ENCODE results near the gene MPZL3.

The MPZL3 gene, protein sequence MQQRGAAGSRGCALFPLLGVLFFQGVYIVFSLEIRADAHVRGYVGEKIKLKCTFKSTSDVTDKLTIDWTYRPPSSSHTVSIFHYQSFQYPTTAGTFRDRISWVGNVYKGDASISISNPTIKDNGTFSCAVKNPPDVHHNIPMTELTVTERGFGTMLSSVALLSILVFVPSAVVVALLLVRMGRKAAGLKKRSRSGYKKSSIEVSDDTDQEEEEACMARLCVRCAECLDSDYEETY

DNA sequence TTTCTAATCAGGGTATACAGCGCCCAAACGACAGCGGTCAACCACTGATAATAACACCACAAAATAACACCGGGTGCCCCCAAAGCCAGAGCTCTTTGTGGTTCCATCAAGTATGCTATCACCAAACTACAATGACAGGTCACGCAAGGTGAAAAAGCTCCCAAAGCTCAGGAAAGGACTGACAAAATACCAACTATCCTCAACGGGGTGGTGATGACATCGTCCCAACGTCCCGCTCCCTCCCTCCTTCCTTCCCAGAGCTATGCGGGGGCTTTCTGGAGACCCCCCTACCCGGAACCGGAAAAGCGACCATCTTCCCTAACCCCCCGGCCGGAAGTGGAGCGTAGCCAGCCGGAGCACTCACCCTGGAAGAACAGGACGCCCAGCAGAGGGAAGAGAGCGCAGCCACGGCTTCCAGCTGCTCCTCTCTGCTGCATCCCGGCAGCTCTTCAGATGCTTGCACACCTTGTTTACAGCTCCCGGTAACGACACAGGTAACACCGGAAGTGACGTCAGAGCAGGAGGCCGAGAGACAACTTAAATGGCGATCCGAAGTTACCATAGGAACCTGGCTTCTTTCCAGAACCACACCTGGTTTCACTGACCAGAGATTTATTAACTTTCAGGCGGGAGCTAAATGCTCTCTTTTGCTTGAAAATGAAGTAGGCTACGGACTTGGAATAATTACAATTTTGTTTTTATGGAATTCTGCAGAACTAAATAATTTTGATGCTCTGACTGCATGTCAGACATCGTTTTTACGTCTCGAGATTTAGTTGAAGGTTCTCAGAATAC, at the start of gene MPZL3:
MPZL3 (minus strand) TSS at position 508 of the 795 bp plus-strand sequence; CDS start at position 437, 71 bp downstream.
- in situ Hi-C loops (cut with HindIII; ENCODE audit: low sequenced_read_pairs): no loop called here

DNA sequence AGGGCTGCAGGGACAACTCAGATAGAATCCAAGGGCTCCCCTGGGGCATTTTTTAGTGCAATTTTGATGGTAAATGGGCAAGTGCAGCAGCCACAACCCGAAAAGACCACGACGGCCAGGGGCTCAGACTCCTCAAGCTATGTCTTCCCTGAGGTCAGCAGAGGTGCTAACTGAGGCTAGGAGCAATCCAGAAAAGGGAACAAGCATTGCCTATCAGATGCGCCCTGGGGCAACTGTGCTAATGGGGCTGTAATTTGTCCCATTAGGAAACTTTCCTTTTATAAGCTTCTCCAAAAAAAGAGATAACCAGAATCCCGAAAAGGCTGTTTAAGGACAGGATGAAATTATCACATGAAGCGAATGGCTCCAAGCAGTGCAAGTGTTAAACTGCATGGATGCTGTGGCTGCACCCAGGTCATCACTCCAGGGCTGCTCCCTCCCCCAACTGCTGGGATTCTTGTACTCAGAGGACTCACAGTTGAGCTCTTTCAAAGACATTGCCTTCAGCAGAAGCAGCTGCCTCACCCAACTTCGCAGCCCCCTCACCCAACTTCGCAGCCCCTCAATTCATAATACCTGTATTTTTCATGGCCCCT, 49.5 kb upstream of the MPZL3 start:
- in situ Hi-C loops (cut with HindIII; ENCODE audit: low sequenced_read_pairs): no loop called here

DNA sequence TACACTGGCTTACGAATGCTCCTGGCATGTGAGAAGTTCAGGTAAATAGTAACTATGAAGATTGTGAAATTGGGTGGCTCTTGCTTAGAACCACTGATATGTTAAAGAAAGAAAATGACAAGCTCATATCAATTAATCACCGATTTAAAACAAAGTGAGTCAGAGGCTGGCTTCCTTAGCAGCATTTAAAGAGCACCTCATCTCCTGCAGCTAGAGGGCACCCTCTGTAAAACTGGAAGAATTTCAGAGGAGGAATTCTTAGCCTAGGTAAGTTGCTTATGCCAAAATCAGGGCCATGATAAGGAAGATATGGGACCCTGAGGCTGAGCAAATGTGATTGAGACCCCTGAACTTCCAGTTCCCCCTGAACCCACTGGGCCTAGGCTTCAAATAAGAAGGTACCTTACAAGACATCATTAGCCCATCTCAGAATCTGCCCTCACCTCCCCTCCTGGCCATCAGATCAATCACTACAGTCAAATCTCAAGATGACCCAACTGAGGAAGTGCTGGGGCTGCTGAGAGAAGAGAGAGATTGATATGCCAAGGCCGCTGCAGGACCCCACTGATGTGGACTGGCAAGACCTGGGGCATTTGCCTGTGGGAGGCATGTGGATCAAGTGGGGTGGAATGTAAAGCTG, 43.8 kb upstream of the MPZL3 start:
- in situ Hi-C loops (cut with HindIII; ENCODE audit: low sequenced_read_pairs): no loop called here

DNA sequence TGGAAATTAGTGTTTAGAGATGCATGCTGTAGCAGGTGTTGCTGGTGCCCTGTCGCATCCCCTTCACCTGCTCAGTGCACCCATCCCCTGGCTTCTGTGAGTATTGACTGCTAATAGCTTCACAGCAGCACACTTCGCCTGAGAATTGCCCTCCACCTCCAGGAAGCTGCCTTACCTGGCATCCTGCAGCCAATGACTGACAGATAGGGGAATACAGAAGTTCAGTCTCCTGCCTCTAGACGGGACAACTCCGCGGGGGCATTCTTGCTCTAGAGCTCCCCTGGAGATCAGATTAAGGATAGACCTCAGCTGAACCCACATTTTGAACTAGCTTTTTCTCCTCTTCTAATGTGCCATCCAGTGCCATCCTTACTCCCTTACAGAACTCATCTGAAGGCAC, 43.0 kb upstream of the MPZL3 start:
- in situ Hi-C loops (cut with HindIII; ENCODE audit: low sequenced_read_pairs): no loop called here

DNA sequence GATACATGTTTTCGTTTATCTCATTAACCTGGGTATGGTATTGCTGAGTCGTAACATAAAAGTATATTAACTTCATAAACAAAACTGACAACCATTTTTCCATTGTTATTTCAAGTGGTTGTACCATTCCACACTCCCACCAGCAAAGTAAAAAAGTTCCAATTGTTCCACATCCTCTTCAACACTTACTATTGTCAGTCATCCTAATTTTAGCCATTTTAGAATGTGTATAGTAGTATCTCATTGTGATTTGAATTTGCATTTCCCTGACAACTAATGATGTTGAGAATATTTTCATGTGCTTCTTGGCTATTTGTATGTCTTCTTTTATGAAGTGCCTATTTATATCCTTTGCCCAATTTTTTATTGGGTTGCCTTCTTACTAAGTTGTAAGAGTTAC, 41.9 kb upstream of the MPZL3 start:
- in situ Hi-C loops (cut with HindIII; ENCODE audit: low sequenced_read_pairs): no loop called here

DNA sequence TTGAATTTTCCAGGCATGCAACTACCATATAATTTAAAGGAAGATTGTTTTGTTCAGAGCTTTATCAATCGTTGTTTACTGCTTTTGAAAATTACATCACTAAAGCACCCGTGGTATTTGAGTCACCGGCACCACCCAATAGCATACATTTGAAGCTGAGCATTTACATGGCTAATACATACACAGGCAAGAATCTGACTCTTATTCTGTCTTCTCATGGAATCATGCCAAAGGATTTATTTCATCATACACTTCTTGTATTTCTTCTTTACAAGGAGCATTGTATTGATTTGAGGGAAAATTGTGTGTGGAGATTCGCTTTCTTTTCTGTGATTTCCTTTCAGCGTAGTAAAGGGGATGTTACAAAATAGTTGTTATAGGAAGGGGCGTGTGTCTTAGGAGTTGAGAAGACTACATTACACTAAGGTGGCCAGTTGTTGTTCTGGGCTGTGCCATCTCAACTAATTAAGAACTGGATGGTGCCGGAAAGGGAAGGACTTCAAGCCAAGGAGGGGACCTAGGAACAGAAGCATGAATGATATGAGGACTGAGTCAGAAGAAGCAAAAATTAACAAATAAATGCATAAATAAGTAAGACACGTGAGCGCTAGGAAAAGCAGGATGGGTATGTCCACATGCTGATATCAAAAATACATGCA, 39.4 kb upstream of the MPZL3 start:
- in situ Hi-C loops (cut with HindIII; ENCODE audit: low sequenced_read_pairs): no loop called here

DNA sequence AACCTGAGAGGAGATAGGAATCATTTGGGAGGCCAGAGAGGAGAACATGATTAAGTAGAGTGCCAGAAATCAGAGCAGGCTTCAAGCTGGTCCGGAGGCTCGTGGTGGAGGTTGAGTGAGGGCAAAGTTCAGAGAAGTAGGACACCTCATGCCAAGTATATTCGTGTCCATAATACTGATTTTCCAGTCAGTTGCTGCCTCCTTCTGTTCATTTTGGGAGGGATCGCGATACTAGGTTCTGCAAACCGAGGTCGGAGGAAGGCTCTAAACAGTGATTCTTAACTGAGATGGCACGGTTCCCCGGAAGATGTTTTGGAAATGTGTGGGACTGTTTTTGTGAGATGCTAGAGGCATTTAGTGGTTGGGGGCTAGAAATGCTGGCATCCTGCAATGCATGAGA, 38.8 kb upstream of the MPZL3 start:
- in situ Hi-C loops (cut with HindIII; ENCODE audit: low sequenced_read_pairs): no loop called here

DNA sequence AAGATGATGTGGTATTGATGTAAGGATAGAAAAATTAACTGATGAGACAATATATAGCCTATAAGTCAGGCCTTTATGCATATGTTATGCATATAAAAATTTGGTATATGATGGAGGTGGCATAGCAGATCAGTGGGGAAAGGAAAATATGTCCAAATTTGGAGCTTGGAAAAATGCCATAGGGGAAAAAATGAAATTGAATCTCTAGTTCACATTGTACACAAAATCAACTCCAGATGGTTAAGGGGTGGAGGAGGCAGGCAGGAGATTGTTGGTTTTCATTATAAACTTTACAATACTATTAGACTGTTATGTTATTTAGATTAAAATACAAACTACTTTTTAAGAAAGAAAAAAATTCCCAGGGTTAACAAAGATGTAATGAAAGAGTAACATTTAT, 37.2 kb upstream of the MPZL3 start:
- in situ Hi-C loops (cut with HindIII; ENCODE audit: low sequenced_read_pairs): loop anchor here (10.0 kb wide), 1 partner anchor 115 kb away; the partner anchor contains the start of gene SCN2B

DNA sequence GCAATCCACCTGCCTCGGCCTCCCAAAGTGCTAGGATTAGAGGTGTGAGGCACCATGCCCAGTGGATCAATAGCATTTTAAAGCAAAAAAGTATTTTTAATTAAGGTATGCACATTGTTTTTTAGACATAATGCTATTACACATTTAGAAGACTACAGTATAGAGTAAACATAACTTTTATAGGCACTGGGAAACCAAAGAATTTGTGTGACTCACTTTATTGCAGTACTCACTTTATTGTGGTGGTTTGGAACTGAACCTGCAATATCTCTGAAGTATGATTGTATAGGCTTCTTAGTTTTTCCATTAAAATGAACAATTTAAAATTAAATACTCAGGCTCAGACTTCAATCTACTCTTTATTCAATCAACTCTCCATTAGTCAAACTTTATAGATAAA, 34.8 kb upstream of the MPZL3 start:
- in situ Hi-C loops (cut with HindIII; ENCODE audit: low sequenced_read_pairs): loop anchor here (10.0 kb wide), 1 partner anchor 112 kb away; the partner anchor contains the start of gene SCN2B

DNA sequence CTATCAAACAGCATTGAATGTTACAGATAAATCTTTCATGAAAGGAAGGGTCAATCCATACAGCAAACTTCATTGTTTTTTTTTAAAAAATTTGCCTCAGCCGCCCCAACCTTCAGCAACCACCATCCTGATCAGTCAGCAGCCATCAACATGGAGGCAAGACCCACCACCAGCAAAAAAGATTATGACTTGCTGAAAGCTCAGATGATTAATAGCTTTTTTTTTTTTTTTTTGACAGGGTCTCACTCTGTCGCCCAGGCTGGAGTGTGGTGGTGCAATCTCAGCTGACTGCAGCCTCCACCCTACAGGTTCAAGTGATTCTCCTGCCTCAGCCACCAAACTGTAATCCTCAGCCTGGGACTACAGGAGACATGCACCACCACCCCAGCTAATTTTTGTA, 34.4 kb upstream of the MPZL3 start:
- in situ Hi-C loops (cut with HindIII; ENCODE audit: low sequenced_read_pairs): loop anchor here (10.0 kb wide), 1 partner anchor 112 kb away; the partner anchor contains the start of gene SCN2B

DNA sequence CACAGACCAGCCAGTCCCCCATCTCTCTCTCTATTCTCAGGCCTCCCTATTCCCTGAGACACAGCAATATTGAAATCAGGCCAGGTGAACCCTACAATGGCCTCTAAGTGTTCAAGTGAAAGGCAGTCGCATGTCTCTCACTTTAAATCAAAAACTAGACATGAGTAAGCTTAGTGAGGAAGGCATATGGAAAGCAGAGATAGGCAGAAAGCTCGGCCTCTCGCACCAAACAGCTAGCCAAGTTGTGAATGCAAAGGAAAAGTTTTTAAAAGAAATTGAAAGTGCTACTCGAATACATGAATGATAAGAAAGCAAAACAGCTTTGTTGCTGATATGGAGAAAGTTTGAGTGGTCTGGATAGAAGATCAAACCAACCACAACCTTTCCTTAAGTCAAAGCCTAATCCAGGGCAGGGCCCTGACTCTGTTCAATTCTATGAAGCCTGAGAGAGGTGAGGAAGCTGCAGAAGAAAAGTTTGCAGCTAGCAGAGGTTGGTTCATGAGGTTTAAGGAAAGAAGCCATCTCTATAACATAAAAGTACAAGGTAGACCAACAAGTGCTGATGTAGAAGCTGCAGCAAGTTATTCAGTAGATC, 31.7 kb upstream of the MPZL3 start:
- in situ Hi-C loops (cut with HindIII; ENCODE audit: low sequenced_read_pairs): loop anchor here (10.0 kb wide), 1 partner anchor 109 kb away; the partner anchor contains the start of gene SCN2B

DNA sequence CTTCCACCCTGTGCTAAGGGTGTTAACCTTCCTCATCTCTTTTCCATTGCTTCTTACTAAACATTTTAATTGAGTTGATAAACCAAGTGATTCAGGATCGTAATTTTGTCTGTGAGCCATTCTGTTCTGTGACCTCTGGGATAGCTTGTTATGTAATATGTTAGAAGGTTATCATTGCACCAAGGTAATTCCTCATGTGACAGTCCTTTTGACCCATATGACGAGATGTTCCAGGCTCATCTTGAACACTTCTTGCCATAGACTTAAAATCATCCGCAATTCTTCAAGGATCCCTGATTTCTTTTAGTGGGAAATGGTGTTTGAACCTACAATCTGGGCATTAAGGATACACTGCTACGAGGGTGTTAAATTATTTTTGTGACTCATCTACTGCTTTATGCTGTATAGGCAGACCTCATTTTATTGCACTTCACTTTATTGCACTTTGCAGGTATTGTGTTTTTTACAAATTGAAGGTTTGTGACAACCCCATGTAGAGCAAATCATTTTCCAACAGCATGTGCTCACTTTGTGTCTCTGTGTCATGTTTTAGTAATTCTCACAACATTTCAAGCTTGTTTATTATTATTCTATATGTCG, 31.0 kb upstream of the MPZL3 start:
- in situ Hi-C loops (cut with HindIII; ENCODE audit: low sequenced_read_pairs): loop anchor here (10.0 kb wide), 1 partner anchor 108 kb away; the partner anchor contains the start of gene SCN2B

DNA sequence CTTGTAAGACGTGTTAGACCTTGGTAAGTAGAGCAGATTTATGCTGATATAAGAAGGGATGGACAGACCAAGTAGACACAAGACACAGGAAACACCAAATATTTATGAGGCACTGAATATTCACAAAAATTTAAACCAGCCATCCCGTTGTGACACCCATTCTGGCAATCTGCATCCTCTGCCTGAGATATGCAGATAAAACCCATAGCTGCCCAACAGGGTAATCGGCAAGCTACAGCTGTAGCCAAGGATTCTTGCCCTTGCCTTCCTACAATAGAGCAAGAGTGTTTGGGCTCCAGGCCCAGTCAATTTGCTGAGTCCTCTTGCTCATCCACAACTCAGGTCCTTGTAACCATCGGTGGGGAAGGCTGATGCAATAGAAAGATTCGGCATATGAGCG, 30.4 kb upstream of the MPZL3 start:
- in situ Hi-C loops (cut with HindIII; ENCODE audit: low sequenced_read_pairs): loop anchor here (10.0 kb wide), 1 partner anchor 108 kb away; the partner anchor contains the start of gene SCN2B

DNA sequence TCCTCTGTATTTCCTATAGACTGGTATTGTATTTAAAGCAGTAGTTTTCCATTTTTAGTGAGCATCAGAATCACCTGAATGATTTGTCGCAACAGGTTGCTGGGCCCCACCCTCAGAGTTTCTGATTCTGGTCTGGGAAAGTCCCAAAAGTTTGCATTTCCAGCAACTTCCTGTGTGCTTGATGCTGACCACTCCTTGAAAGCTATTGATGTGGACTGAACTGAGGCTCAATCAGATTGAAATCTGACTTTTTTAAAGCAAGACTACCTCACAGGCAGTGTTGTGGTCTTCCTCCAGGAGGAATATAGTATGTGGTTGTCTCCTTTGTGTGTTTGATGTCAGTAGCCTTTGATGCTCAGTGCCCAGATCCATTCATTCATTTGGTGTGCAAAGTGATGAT, 29.1 kb upstream of the MPZL3 start:
- in situ Hi-C loops (cut with HindIII; ENCODE audit: low sequenced_read_pairs): loop anchor here (10.0 kb wide), 1 partner anchor 106 kb away; the partner anchor contains the start of gene SCN2B

DNA sequence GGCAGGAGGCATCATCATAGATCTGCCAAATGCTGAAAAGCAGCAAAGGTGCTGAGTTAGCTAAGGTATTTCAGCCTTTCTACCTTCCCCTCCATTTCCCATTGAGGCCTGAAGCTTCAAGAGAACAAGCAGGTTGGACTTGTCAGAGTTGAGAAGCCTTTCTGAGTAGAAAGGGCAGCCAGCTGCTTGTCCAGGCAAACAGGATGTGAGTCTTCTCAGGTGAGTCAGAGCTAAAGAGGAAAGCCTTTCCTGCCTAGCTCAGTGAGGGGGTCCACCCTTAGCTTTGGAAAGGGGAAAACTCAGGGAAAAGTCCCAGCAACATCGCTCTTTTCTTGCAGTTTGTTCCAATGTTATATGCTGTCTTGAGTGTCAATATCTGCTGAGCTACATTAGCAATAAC, 25.1 kb upstream of the MPZL3 start:
- in situ Hi-C loops (cut with HindIII; ENCODE audit: low sequenced_read_pairs): no loop called here

DNA sequence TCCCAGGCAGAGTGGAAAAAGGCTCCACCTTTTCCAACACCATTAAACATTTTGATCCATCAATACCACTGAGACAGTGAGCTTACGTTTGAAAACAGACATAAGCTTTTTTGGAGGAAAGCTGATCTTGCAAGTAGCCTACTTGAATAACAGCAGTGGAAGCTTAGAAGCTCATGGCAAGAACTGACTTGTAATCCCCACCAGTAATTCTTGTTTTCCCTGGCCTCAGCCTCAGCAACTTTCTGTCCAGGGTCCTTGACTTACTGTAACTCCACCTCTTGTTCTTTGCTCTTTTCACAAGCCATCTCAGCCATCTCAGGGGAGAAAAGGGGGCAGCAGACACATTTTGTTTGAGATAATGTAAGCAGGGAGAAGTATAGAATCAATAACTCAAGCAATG, 24.3 kb upstream of the MPZL3 start:
- in situ Hi-C loops (cut with HindIII; ENCODE audit: low sequenced_read_pairs): no loop called here

DNA sequence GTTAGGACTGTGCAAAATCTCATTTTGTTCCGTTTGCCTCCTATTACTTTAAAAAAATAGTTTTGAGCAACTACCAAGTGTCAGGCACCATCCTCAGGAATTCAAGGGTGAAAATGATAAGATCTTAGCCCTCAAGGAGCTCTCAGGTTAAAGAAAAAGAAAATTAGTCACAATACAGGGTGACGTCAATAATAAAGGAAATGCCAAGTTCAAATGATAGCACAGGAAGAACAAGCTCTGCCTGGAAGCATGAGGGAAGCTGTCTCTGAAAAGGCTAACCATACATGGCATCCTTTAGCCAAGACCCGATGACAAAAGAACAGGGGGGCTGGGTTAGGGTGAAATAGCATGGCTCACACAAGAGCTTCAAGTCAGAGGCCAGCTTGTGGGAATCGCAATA, 23.0 kb upstream of the MPZL3 start:
- in situ Hi-C loops (cut with HindIII; ENCODE audit: low sequenced_read_pairs): no loop called here

DNA sequence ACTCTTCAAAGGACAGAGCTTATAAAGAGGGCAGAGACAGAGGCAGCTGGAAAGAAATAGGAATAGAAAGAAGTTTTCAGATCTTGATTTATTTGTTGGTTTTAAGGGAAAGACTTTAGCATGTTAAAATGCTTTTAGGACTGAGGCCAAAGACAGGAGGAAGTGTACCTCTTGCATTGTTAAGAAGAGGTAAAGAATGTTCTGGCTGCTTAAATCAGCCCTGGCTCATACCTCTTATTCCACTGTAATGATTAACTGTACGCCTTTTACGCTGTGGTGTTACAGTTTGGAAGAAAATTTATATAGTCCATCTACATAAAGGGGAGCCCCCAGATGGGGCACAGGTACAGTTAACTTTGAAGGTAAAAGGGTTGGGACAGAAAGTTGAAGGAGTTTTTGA, 22.0 kb upstream of the MPZL3 start:
- in situ Hi-C loops (cut with HindIII; ENCODE audit: low sequenced_read_pairs): no loop called here

DNA sequence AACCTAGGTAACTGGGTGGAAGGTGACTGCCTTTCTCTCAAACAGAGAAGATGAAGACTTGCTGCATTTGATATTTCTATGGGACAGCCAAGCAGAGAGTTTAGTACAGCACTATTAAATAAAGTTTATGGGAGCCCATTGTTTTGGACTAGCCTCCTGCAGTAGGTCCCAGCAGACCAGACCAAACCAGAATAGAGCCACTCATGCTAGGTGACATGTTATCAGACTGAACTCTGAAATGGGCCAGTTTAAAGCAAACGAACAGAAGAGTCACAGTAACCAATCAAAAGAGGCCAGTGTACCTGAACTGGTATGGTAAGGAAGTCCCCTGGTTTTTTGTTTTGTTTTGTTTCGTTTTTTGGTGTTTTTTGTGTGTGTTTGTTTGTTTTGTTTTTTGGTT, 19.8 kb upstream of the MPZL3 start:
- in situ Hi-C loops (cut with HindIII; ENCODE audit: low sequenced_read_pairs): no loop called here

DNA sequence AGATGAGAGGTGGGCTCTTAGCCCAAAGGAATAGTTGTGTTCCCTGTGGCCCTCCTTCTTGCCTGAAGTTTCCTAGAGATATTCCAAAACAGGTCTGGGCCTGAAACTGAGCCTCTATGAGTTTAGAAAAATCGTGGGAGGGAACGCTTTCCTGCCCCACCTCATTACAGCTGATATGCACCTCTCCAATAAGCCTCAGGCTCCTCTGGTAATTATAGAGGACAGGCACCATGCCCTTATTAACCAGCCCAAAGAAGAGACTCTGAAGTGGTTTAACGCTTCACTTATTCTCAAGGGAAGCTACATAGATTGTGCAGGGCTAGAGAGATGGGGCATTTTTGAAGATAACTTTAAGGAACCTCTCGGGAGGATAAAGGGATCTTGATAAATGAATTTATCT, 15.3 kb upstream of the MPZL3 start:
- in situ Hi-C loops (cut with HindIII; ENCODE audit: low sequenced_read_pairs): no loop called here
